IMR-90 (cell line): ENCODE measurements around the gene HIF1A. TPM values are rescaled to one million over a fixed set of nuclear protein-coding genes. Genes with fewer than 3 reads are reported as not detected.

ENCODE experiments used
- ATAC-seq: fragments of 200-7000 bp; cut with Tn5 transposase; 2 replicates; pipeline ENCODE4 v1.9.1; 2020; ENCODE audit warnings: low read depth, mild to moderate bottlenecking, moderate library complexity
- BruUV-seq: library from RNA; stranded (reverse); fragments of 400-500 nt; replicated peaks from 2 replicates; lab custom pipeline; 2021; lab: Mats Ljungman, UMichigan
- CTCF ChIA-PET: fragments of 300-600 bp; formaldehyde crosslinking; extraction: SDS; loops from one replicate; lab custom pipeline; 2021; ENCODE audit warnings: antibody characterized with exemption; lab: Yijun Ruan, JAX
- POLR2A ChIA-PET: fragments of 300-600 bp; sonication (Branson Sonifier 250); formaldehyde crosslinking; loops from one replicate; lab custom pipeline; 2022; ENCODE audit warnings: antibody characterized with exemption; ENCODE audit not compliant: unreplicated experiment; lab: Charles Lee
- DNase-seq: peaks from one replicate; pipeline ENCODE4 v3.0.0; 2013
- H2AFZ ChIP-seq: replicated peaks from 2 replicates; pipeline ENCODE3; 2013; ENCODE audit warnings: low read length, mild to moderate bottlenecking; ENCODE audit not compliant: poor library complexity
- H2AK5ac ChIP-seq: 2 replicates; pipeline ENCODE4 v1.6.1; 2013; ENCODE audit warnings: low read depth, low read length, inconsistent platforms
- H2AK9ac ChIP-seq: replicated peaks from 2 replicates; pipeline ENCODE3; 2013; ENCODE audit warnings: mild to moderate bottlenecking, low read depth, low read length, moderate library complexity; ENCODE audit not compliant: poor library complexity
- H2BK120ac ChIP-seq: 2 replicates; pipeline ENCODE4 v1.6.1; 2013; ENCODE audit warnings: low read depth, low read length, inconsistent platforms
- H2BK15ac ChIP-seq: 3 replicates; pipeline ENCODE4 v1.6.1; 2013; ENCODE audit warnings: low read depth, low read length, inconsistent platforms
- H2BK20ac ChIP-seq: 2 replicates; pipeline ENCODE4 v1.6.1; 2013; ENCODE audit warnings: low read depth, mild to moderate bottlenecking, inconsistent platforms, low read length, moderate library complexity
- H2BK5ac ChIP-seq: 2 replicates; pipeline ENCODE4 v1.6.1; 2013; ENCODE audit warnings: mild to moderate bottlenecking, low read depth, low read length, inconsistent platforms; ENCODE audit not compliant: poor library complexity, severe bottlenecking
- H3K14ac ChIP-seq: replicated peaks from 2 replicates; pipeline ENCODE4 v1.6.1; 2013; ENCODE audit warnings: low read depth, low read length, inconsistent platforms
- H3K18ac ChIP-seq: 2 replicates; pipeline ENCODE4 v1.6.1; 2013; ENCODE audit warnings: low read depth, low read length, control low read depth
- H3K23ac ChIP-seq: 2 replicates; pipeline ENCODE4 v1.6.1; 2013; ENCODE audit warnings: low read depth, low read length, inconsistent platforms
- H3K27ac ChIP-seq: 2 replicates; pipeline ENCODE4 v1.5.1; 2013; ENCODE audit warnings: mild to moderate bottlenecking, control low read depth, low read length; ENCODE audit not compliant: insufficient read depth
- H3K27me3 ChIP-seq: 2 replicates; pipeline ENCODE4 v1.6.1; 2013; ENCODE audit warnings: low read length; ENCODE audit not compliant: control insufficient read depth, insufficient read depth
- H3K36me3 ChIP-seq: 2 replicates; pipeline ENCODE4 v1.6.1; 2013; ENCODE audit warnings: low read length, mixed read lengths; ENCODE audit not compliant: control insufficient read depth, insufficient read depth
- H3K4ac ChIP-seq: 2 replicates; pipeline ENCODE4 v1.6.1; 2013; ENCODE audit warnings: low read depth, low read length, inconsistent platforms
- H3K4me1 ChIP-seq: 2 replicates; pipeline ENCODE4 v1.6.1; 2013; ENCODE audit warnings: low read length, mixed read lengths; ENCODE audit not compliant: control insufficient read depth, insufficient read depth
- H3K4me2 ChIP-seq: 2 replicates; pipeline ENCODE4 v1.6.1; 2013; ENCODE audit warnings: low read depth, mild to moderate bottlenecking, control low read depth, low read length, moderate library complexity
- H3K4me3 ChIP-seq: 2 replicates; pipeline ENCODE4 v1.5.1; 2013; ENCODE audit warnings: low read depth, mild to moderate bottlenecking, control low read depth, low read length, moderate library complexity; ENCODE audit not compliant: insufficient read depth
- H3K56ac ChIP-seq: 2 replicates; pipeline ENCODE4 v1.6.1; 2013; ENCODE audit warnings: low read length, inconsistent platforms; ENCODE audit not compliant: insufficient read depth; ENCODE audit errors: extremely low read depth
- H3K79me1 ChIP-seq, 2 experiments: 2 replicates each; pipeline ENCODE4 v1.6.1; 2013; ENCODE audit warnings: low read length in 2 of 2, inconsistent platforms in 1 of 2, low read depth in 1 of 2
- H3K9ac ChIP-seq: 2 replicates; pipeline ENCODE4 v1.6.1; 2013; ENCODE audit warnings: low read depth, low read length, control low read depth
- H3K9me1 ChIP-seq: 2 replicates; pipeline ENCODE4 v1.6.1; 2013; ENCODE audit warnings: low read length, inconsistent platforms; ENCODE audit not compliant: insufficient read depth
- H3K9me3 ChIP-seq: 2 replicates; pipeline ENCODE4 v1.6.1; 2013; ENCODE audit warnings: low read length; ENCODE audit not compliant: control insufficient read depth, insufficient read depth
- H4K20me1 ChIP-seq: 2 replicates; pipeline ENCODE4 v1.6.1; 2013; ENCODE audit warnings: low read length, inconsistent platforms; ENCODE audit not compliant: insufficient read depth
- H4K5ac ChIP-seq: 2 replicates; pipeline ENCODE4 v1.6.1; 2013; ENCODE audit warnings: mild to moderate bottlenecking, low read depth, low read length, control low read depth
- H4K8ac ChIP-seq, 2 experiments: 2 replicates each; pipeline ENCODE4 v1.6.1; 2013; ENCODE audit warnings: low read depth in 2 of 2, low read length in 2 of 2, control low read depth in 1 of 2, inconsistent platforms in 1 of 2
- H4K91ac ChIP-seq: 2 replicates; pipeline ENCODE4 v1.6.1; 2013; ENCODE audit warnings: low read depth, low read length, inconsistent platforms; ENCODE audit not compliant: insufficient read depth
- BHLHE40 ChIP-seq: fragments of 150-350 bp; IDR thresholded peaks from 2 replicates; pipeline ENCODE4 v1.6.1; 2016; ENCODE audit warnings: mild to moderate bottlenecking, low read depth, low read length
- CEBPB ChIP-seq: IDR thresholded peaks from 2 replicates; pipeline ENCODE4 v1.6.1; 2012; ENCODE audit warnings: low read depth, low read length, improper control_type of control experiment
- CHD1 ChIP-seq: IDR thresholded peaks from 2 replicates; pipeline ENCODE4 v1.6.1; 2012; ENCODE audit warnings: low read depth, low read length, improper control_type of control experiment
- ELK1 ChIP-seq: fragments of 150-350 bp; IDR thresholded peaks from 2 replicates; pipeline ENCODE4 v1.6.1; 2016; ENCODE audit warnings: low read depth, mild to moderate bottlenecking, low read length, moderate library complexity, borderline replicate concordance
- FOS ChIP-seq: fragments of 150-350 bp; IDR thresholded peaks from 2 replicates; pipeline ENCODE4 v1.6.1; 2016; ENCODE audit warnings: low read depth, low read length
- MAFK ChIP-seq: IDR thresholded peaks from 2 replicates; pipeline ENCODE4 v1.6.1; 2012; ENCODE audit warnings: low read depth, low read length, improper control_type of control experiment
- MAZ ChIP-seq: IDR thresholded peaks from 2 replicates; pipeline ENCODE4 v1.6.1; 2012; ENCODE audit warnings: low read depth, mild to moderate bottlenecking, low read length, improper control_type of control experiment, moderate library complexity, borderline replicate concordance
- MXI1 ChIP-seq: IDR thresholded peaks from 2 replicates; pipeline ENCODE4 v1.6.1; 2012; ENCODE audit warnings: low read depth, mild to moderate bottlenecking, low read length, moderate library complexity, borderline replicate concordance
- NFE2L2 ChIP-seq: fragments of 150-350 bp; IDR thresholded peaks from 2 replicates; pipeline ENCODE4 v1.6.1; 2016; ENCODE audit warnings: low read depth, mild to moderate bottlenecking, low read length
- POLR2A ChIP-seq: IDR thresholded peaks from 2 replicates; pipeline ENCODE4 v1.6.1; 2012; ENCODE audit warnings: mild to moderate bottlenecking, low read depth, low read length
- RAD21 ChIP-seq: IDR thresholded peaks from 2 replicates; pipeline ENCODE4 v1.6.1; 2012; ENCODE audit warnings: low read length, improper control_type of control experiment
- RCOR1 ChIP-seq: IDR thresholded peaks from 2 replicates; pipeline ENCODE4 v1.6.1; 2012; ENCODE audit warnings: mild to moderate bottlenecking, low read length, improper control_type of control experiment; ENCODE audit not compliant: insufficient replicate concordance
- RFX5 ChIP-seq: IDR thresholded peaks from 2 replicates; pipeline ENCODE4 v1.8.0; 2012; ENCODE audit warnings: low read depth, mild to moderate bottlenecking, low read length, moderate library complexity
- SMC3 ChIP-seq: fragments of 150-350 bp; IDR thresholded peaks from 2 replicates; pipeline ENCODE4 v1.6.1; 2016; ENCODE audit warnings: low read depth, mild to moderate bottlenecking, antibody characterized with exemption, low read length, moderate library complexity
- WGBS, 2 experiments: methylation state at CpG; one replicate each; pipeline versions ENCODE4 v1.1.5 to v1.1.7; 2013; ENCODE audit warnings: missing lambda C conversion rate in 2 of 2; ENCODE audit not compliant: insufficient read length in 1 of 2; ENCODE audit errors: extremely low coverage in 2 of 2; 5-methylcytosine and 5-hydroxymethylcytosine counted together
- dilution Hi-C: fragments of 300-500 bp; cut with HindIII; formaldehyde crosslinking; loops from one replicate; pipeline ENCODE4 v1.14.3; 2018; ENCODE audit warnings: low sequenced_read_pairs; ENCODE audit not compliant: unreplicated experiment
- in situ Hi-C: fragments of 300-500 bp; cut with MboI; formaldehyde crosslinking; loops from 3 replicates; pipeline ENCODE4 v1.14.3; 2019; ENCODE audit warnings: low sequenced_read_pairs, inconsistent platforms, mixed read lengths
- intact Hi-C: fragments of 100-400 bp; cut with micrococcal nuclease; formaldehyde crosslinking; loops from 2 replicates; pipeline ENCODE4 v1.10.0; 2022
- polyA plus RNA-seq, 3 experiments: library from polyadenylated mRNA; depleted of rRNA; stranded (reverse); fragments of >200 nt; gene quantifications; 2 replicates each; pipeline ENCODE4 v1.2.3, GENCODE V29; 2012; ENCODE audit warnings: low replicate concordance in 1 of 3
- total RNA-seq: library from RNA; depleted of rRNA; stranded (reverse); fragments of >200 nt; gene quantifications from 2 replicates; pipeline ENCODE4 v1.2.3, GENCODE V29; 2012
- TF ChIP-seq, protein P1 (sequence below): fragments of 150-350 bp; IDR thresholded peaks from 2 replicates; pipeline ENCODE4 v1.6.1; 2017; ENCODE audit warnings: mild to moderate bottlenecking, antibody characterized with exemption, low read length, low read depth
- TF ChIP-seq, protein P2 (sequence below): conservative IDR thresholded peaks from 2 replicates; pipeline ENCODE4 v1.5.1; 2012; ENCODE audit warnings: mild to moderate bottlenecking, low read depth, low read length, improper control_type of control experiment

Gene HIF1A
- total and polyA plus RNA-seq, 2 of the 4 experiments (the other 2 are of a cell fraction), result 128 to 301 TPM

GRCh38 chr14:61718039-61718438 lies 22.7 kb downstream of the HIF1A start:
- CTCF ChIA-PET, result no interaction called here
- no peak overlapping the region for H3K56ac ChIP-seq
- H2AFZ ChIP-seq, result no peak overlapping the region
- no peak overlapping the region for H2BK120ac ChIP-seq
- DNase-seq, result no peak
- H3K18ac ChIP-seq, result no peak overlapping the region
- intact Hi-C loops, result no loop called here
- peaks cover 79% of the 10 kb centered on the region for H4K20me1 ChIP-seq
- H2BK5ac ChIP-seq, result no peak overlapping the region
- peaks cover 21% of the 10 kb centered on the region for H3K4me1 ChIP-seq
- dilution Hi-C loops, result loop anchor here (25.0 kb wide), 1 partner anchor 256 kb away; no protein-coding TSS in a partner anchor
- WGBS, 2 experiments, result no CpG with 5 or more reads among the region's 2 CpGs
- no peak overlapping the region for H4K8ac ChIP-seq
- no peaks in the 10 kb centered on the region for H3K27me3 ChIP-seq
- BruUV-seq, result no TSS peak
- no peak overlapping the region for H3K4ac ChIP-seq
- POLR2A ChIA-PET, result interaction anchor here (0.7 kb wide), 1 partner anchor 24 kb away, joined by 3 read pairs; no protein-coding TSS in a partner anchor
- no peak overlapping the region for H3K27ac ChIP-seq
- no peak for ATAC-seq
- H2BK15ac ChIP-seq, result no peak overlapping the region
- H3K9ac ChIP-seq, result no peak overlapping the region
- no peak overlapping the region for H4K5ac ChIP-seq
- H2AK5ac ChIP-seq, result no peak overlapping the region
- H4K91ac ChIP-seq, result no peak overlapping the region
- H2BK20ac ChIP-seq, result no peak overlapping the region
- no peak overlapping the region for H3K23ac ChIP-seq
- no peak overlapping the region for H3K4me3 ChIP-seq
- H2AK9ac ChIP-seq, result no peak overlapping the region
- peaks cover 13% of the 10 kb centered on the region for H3K36me3 ChIP-seq
- peaks cover 9% of the 10 kb centered on the region for H3K9me1 ChIP-seq
- H3K9me3 ChIP-seq, result no peaks in the 10 kb centered on the region
- TF ChIP-seq ELK1 (no peak), MAZ (no peak), SMC3 (no peak), MXI1 (no peak), POLR2A (no peak), FOS (no peak), MAFK (no peak), BHLHE40 (no peak), RFX5 (no peak), CEBPB (no peak), CHD1 (no peak), NFE2L2 (no peak), RAD21 (no peak), RCOR1 (no peak)
- TF ChIP-seq, protein P1, sequence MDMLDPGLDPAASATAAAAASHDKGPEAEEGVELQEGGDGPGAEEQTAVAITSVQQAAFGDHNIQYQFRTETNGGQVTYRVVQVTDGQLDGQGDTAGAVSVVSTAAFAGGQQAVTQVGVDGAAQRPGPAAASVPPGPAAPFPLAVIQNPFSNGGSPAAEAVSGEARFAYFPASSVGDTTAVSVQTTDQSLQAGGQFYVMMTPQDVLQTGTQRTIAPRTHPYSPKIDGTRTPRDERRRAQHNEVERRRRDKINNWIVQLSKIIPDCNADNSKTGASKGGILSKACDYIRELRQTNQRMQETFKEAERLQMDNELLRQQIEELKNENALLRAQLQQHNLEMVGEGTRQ, result no peak
- TF ChIP-seq, protein P2, sequence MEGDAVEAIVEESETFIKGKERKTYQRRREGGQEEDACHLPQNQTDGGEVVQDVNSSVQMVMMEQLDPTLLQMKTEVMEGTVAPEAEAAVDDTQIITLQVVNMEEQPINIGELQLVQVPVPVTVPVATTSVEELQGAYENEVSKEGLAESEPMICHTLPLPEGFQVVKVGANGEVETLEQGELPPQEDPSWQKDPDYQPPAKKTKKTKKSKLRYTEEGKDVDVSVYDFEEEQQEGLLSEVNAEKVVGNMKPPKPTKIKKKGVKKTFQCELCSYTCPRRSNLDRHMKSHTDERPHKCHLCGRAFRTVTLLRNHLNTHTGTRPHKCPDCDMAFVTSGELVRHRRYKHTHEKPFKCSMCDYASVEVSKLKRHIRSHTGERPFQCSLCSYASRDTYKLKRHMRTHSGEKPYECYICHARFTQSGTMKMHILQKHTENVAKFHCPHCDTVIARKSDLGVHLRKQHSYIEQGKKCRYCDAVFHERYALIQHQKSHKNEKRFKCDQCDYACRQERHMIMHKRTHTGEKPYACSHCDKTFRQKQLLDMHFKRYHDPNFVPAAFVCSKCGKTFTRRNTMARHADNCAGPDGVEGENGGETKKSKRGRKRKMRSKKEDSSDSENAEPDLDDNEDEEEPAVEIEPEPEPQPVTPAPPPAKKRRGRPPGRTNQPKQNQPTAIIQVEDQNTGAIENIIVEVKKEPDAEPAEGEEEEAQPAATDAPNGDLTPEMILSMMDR, result no peak
- no peak overlapping the region for H3K14ac ChIP-seq
- no peak overlapping the region; the same call in 1 of the 2 replicates for H3K4me2 ChIP-seq
- H3K79me1 ChIP-seq, result peaks cover 0 to 59% of the 10 kb centered on the region in 2 experiments; a peak in 3 of 4 replicates
- in situ Hi-C loops, result no loop called here
